Ovary (tissue), 9 donors: ENCODE data around the gene RBFOX2. TPM values are rescaled to one million over a fixed set of nuclear protein-coding genes. Genes with fewer than 3 reads are reported as not detected.
"Not testable (repeated sequence)": the region's sequence is repeated elsewhere in the genome, so short reads cannot be mapped to it uniquely, and the experiment has no call there.

Source experiments
- DNase-seq, 5 donors: peaks; one replicate each; pipeline ENCODE4 v3.0.0-alpha.2; 2019 to 2020
- H3K27ac ChIP-seq, 2 donors: fragments of 200-600 bp; one replicate each; pipeline versions ENCODE4 v1.5.1 to v1.8.0; 2019 to 2022
- H3K27me3 ChIP-seq: fragments of 200-600 bp; one replicate; pipeline ENCODE4 v1.8.0; 2022
- H3K36me3 ChIP-seq: fragments of 200-600 bp; sonication (generic); one replicate; pipeline ENCODE4 v1.5.1; 2019
- H3K4me1 ChIP-seq: one replicate; pipeline ENCODE4 v1.8.1; 2013; ENCODE audit warnings: mild to moderate bottlenecking, moderate library complexity; ENCODE audit not compliant: insufficient read depth
- H3K4me3 ChIP-seq: fragments of 200-600 bp; sonication (generic); one replicate; pipeline ENCODE4 v1.5.1; 2017
- H3K9me3 ChIP-seq, 2 donors: fragments of 200-600 bp in 1 of 2; sonication (generic) in 1 of 2; one replicate each; pipeline versions ENCODE4 v1.5.1 to v1.8.1; 2013 to 2019; ENCODE audit warnings: mild to moderate bottlenecking in 1 of 2, moderate library complexity in 1 of 2
- CTCF ChIP-seq, 3 donors: fragments of 450-650 bp in 2 of 3; fragments of 200-600 bp in 1 of 3; IDR thresholded peaks; one replicate each; pipeline versions ENCODE4 v1.5.1 to v1.8.0; 2016 to 2022; ENCODE audit warnings: antibody characterized with exemption in 3 of 3, mild to moderate bottlenecking in 1 of 3
- EP300 ChIP-seq: sonication (generic); formaldehyde crosslinking; IDR thresholded peaks from one replicate; pipeline ENCODE4 v1.6.1; 2017; ENCODE audit warnings: antibody characterized with exemption
- POLR2A ChIP-seq: fragments of 450-650 bp; IDR thresholded peaks from one replicate; pipeline ENCODE4 v1.6.1; 2017; ENCODE audit warnings: antibody characterized with exemption, mild to moderate bottlenecking, moderate library complexity
- WGBS, 3 donors: extraction: QIAGEN DNeasy Blood & Tissue Kit in 1 of 3; methylation state at CpG; one replicate each; pipeline versions ENCODE4 v1.1.5 to v1.1.7; 2013 to 2017; 5-methylcytosine and 5-hydroxymethylcytosine counted together
- intact Hi-C, 4 donors: fragments of 100-400 bp; cut with DNase I; formaldehyde crosslinking; loops; one replicate each; pipeline versions ENCODE4 v1.11.0 to v1.15.1; 2022 to 2023
- polyA plus RNA-seq, 2 donors: library from polyadenylated mRNA; stranded (reverse); fragments of 200-250 nt in 1 of 2; fragments of 350-450 nt in 1 of 2; fragmentation: Illumina TruSeq in 1 of 2; extraction: RNeasy Lipid Tissue Mini Kit (QIAGEN cat#74804) in 1 of 2; gene quantifications; one replicate each; pipeline ENCODE4 v1.2.3, GENCODE V29; 2013 to 2014
- total RNA-seq, 7 donors: library from RNA; depleted of rRNA in 2 of 7; stranded (reverse); fragments of >200 nt in 2 of 7; fragmentation: NEBNext Ultra II Directional in 3 of 7; extraction: Animal tissue kit (Norgen Biotek cat#: 25700) in 3 of 7; gene quantifications; one replicate each; pipeline versions ENCODE4 v1.1.0 to v1.2.4, GENCODE V29; 2016 to 2023
- donor health status: DM: no; HTN: no; CAD: no; lungs with moderate emphysema.
- donor health status: DM: no; HTN: no; CAD: no.
- donor health status: Bipolar disorder and iron deficiency.
- donor health status: DM: yes; HTN: yes; CAD: no.
- donor health status: DM: no; HTN: no; CAD: no.
- donor health status: DM: yes; HTN: yes; CAD: no.

RBFOX2 gene
- total and polyA plus RNA-seq, 9 donors, result 68.7 to 140 (median 128) TPM

- intact Hi-C loops, result loop anchor here in 3 of 4 donors (10.0 kb wide), 2 partner anchors 47 to 57 kb away; no protein-coding TSS in a partner anchor
Measured at GRCh38 chr22:36021606-36022153, 6.9 kb downstream of the RBFOX2 start.

GRCh38 chr22:36020865-36021264 is 7.8 kb downstream of the RBFOX2 start:
- intact Hi-C loops, result loop anchor here in 3 of 4 donors (10.0 kb wide), 2 partner anchors 46 to 56 kb away; no protein-coding TSS in a partner anchor
- DNase-seq, H3K36me3 ChIP-seq, H3K27me3 ChIP-seq, H3K4me3 ChIP-seq, H3K9me3 ChIP-seq, H3K27ac ChIP-seq: not testable (repeated sequence)
- H3K4me1 ChIP-seq, result peaks cover 20% of the 10 kb centered on the region
- WGBS, 3 donors, result 90 to 98% (median 96%) methylated on average over 3 of the region's 3 CpGs

More at GRCh38 chr22:36021606-36022153, 6.9 kb downstream of the RBFOX2 start:
- DNase-seq, result no peak
- Histone ChIP-seq H3K27me3 (no peaks in the 10 kb centered on the region), H3K4me1 (peaks cover 23% of the 10 kb centered on the region), H3K4me3 (no peak overlapping the region), H3K9me3 (no peaks in the 10 kb centered on the region), H3K36me3 (no peaks in the 10 kb centered on the region), H3K27ac (peak overlapping the region in 1 of 2 donors; percentile 46)
- no peak for TF ChIP-seq CTCF (IDR thresholded peaks at IDR 0.05)
- TF ChIP-seq EP300, result no peak
- TF ChIP-seq POLR2A, result no peak
- 71 to 80% (median 72%) methylated on average over 2 of the region's 2 CpGs for WGBS, 3 donors

DNA sequence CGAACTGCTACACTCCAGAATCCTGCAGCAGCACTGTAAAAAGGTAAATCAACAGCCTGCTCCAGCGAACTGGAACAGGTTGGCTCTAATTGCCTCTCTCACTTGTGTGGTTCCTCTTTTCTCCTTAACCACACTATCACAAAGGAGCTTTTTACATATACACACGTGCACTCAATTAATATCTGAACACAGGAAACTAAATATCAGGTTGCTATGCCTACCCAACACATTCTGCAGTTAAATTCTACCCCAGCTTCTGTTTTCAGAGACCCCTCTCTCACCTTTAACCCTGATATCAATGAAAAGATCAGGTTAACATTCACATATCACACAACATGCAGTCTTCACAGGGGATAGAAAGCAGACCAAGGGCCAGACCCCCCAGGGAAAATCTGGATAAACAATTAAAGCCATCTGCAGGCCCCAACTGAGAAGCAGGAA is 11.0 kb downstream of the RBFOX2 start:
- Histone ChIP-seq H3K9me3 (no peaks in the 10 kb centered on the region), H3K4me1 (peaks cover 27% of the 10 kb centered on the region), H3K36me3 (no peaks in the 10 kb centered on the region), H3K27me3 (no peaks in the 10 kb centered on the region), H3K4me3 (no peak overlapping the region), H3K27ac (no peak overlapping the region)
- no peak for TF ChIP-seq EP300
- no peak for TF ChIP-seq POLR2A
- no peak for TF ChIP-seq CTCF (IDR thresholded peaks at IDR 0.05)
- intact Hi-C loops, result no loop called here
- no peak for DNase-seq
- 65 to 76% (median 72%) methylated on average over 3 of the region's 3 CpGs for WGBS, 3 donors

- 23 to 31% (median 31%) methylated on average over 2 of the region's 2 CpGs for WGBS, 3 donors
- Histone ChIP-seq H3K4me3 (no peak overlapping the region), H3K4me1 (peaks cover 25% of the 10 kb centered on the region), H3K9me3 (no peaks in the 10 kb centered on the region), H3K36me3 (no peaks in the 10 kb centered on the region), H3K27ac (peak overlapping the region in 1 of 2 donors; percentile 43), H3K27me3 (no peaks in the 10 kb centered on the region)
- intact Hi-C loops, result no loop called here
- TF ChIP-seq POLR2A (no peak), EP300 (no peak), CTCF (IDR thresholded peaks at IDR 0.05) (no peak)
- no peak for DNase-seq
Measured at GRCh38 chr22:36016684-36017083, 11.9 kb downstream of the RBFOX2 start.

DNA sequence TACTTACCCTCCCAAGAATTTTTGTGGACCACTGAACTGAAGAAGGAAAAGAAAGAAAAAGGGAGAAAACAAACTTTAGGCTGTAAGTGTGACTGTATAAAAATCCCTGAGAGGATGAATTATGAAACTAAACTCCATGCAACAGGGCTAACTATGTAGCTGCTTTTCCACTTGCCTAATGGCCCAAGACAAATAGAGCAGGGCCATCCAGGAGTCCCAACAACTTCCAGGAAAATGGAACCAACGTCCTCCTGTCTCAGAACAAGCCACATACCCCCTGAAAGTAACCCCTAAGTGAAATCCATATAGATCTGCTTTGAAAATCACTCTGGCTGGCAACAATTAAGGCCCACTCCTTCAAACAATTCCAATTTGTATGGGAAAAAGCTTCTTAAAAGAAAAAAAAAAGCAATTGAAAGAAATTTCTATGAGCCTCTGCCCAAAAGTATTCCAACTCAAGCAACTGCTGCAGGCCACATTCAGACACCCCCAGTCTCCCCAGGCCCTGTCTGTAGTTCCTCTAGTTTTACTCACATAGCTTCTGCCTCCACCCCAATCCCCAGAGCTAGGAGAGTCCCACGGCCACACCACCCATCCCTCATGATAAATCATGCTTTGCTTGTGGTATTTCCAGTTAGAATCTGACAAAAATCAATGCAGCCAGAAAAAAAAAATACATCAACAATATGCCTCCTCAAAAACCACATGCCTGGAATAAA is 12.7 kb downstream of the RBFOX2 start:
- DNase-seq, result no peak
- intact Hi-C loops, result no loop called here
- WGBS, 3 donors, result 20 to 30% (median 30%) methylated on average over 2 of the region's 2 CpGs
- TF ChIP-seq POLR2A (no peak), EP300 (no peak), CTCF (IDR thresholded peaks at IDR 0.05) (no peak)
- Histone ChIP-seq H3K9me3 (no peaks in the 10 kb centered on the region), H3K4me1 (peaks cover 24% of the 10 kb centered on the region), H3K36me3 (no peaks in the 10 kb centered on the region), H3K27ac (peak overlapping the region in 1 of 2 donors; percentile 43), H3K4me3 (no peak overlapping the region), H3K27me3 (no peaks in the 10 kb centered on the region)
